Lower leg skin (tissue), 3 donors: ENCODE data around the gene ALG6.

ENCODE experiments used
- POLR2A ChIP-seq, 2 donors: fragments of 450-650 bp; IDR thresholded peaks; one replicate each; pipeline ENCODE4 v1.6.1; 2016 to 2017; ENCODE audit warnings: antibody characterized with exemption in 2 of 2, mild to moderate bottlenecking in 1 of 2, moderate library complexity in 1 of 2
- TF ChIP-seq, protein P1 (sequence below), 3 donors: fragments of 450-650 bp; IDR thresholded peaks; one replicate each; pipeline ENCODE4 v1.5.1; 2016; ENCODE audit warnings: antibody characterized with exemption in 3 of 3, mild to moderate bottlenecking in 3 of 3, moderate library complexity in 2 of 3

DNA sequence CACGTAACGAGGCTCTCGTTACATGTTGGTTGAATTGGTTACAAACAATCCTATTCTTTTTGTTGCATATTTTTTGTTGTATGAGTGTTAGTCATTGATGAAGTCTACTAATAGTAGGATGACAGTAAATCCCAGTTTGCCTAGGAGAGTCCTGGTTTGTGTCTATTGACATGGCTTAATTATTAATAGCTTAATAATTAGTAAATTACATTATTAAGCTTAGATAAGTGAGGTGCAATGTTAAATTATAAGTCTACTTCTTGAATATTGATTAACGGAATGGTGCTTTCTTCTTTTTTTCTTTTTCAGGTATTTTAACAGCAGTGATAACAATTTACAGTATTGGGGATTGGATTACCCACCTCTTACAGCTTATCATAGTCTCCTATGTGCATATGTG, 34.5 kb downstream of the ALG6 start:
- TF ChIP-seq, protein P1, sequence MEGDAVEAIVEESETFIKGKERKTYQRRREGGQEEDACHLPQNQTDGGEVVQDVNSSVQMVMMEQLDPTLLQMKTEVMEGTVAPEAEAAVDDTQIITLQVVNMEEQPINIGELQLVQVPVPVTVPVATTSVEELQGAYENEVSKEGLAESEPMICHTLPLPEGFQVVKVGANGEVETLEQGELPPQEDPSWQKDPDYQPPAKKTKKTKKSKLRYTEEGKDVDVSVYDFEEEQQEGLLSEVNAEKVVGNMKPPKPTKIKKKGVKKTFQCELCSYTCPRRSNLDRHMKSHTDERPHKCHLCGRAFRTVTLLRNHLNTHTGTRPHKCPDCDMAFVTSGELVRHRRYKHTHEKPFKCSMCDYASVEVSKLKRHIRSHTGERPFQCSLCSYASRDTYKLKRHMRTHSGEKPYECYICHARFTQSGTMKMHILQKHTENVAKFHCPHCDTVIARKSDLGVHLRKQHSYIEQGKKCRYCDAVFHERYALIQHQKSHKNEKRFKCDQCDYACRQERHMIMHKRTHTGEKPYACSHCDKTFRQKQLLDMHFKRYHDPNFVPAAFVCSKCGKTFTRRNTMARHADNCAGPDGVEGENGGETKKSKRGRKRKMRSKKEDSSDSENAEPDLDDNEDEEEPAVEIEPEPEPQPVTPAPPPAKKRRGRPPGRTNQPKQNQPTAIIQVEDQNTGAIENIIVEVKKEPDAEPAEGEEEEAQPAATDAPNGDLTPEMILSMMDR (IDR thresholded peaks at IDR 0.05), result no peak
- no peak for TF ChIP-seq POLR2A (IDR thresholded peaks at IDR 0.05)
